ENCODE results near the gene BCAM. TPM values are rescaled to one million over a fixed set of nuclear protein-coding genes. Genes with fewer than 3 reads are reported as not detected.
"Not testable (repeated sequence)": the region's sequence is repeated elsewhere in the genome, so short reads cannot be mapped to it uniquely, and the experiment has no call there.

BCAM gene
- total RNA-seq, 1 donor from 2014 or later: 280 TPM

GRCh38 chr19:44776402-44777096, 32.4 kb upstream of the BCAM start:
- peaks cover 4% of the 10 kb centered on the region for H3K27me3 ChIP-seq
- no peaks in the 10 kb centered on the region for H3K4me1 ChIP-seq
- no peak overlapping the region for H3K27ac ChIP-seq
- H3K9me3 ChIP-seq: no peaks in the 10 kb centered on the region
- intact Hi-C loops (cut with DNase I): no loop called here
- no peaks in the 10 kb centered on the region for H3K36me3 ChIP-seq
- ATAC-seq: peak; percentile 62
- TF ChIP-seq CTCF (IDR thresholded peaks at IDR 0.05): no peak
- H3K4me3 ChIP-seq: no peak overlapping the region
- DNase-seq: peak; percentile 80

DNA sequence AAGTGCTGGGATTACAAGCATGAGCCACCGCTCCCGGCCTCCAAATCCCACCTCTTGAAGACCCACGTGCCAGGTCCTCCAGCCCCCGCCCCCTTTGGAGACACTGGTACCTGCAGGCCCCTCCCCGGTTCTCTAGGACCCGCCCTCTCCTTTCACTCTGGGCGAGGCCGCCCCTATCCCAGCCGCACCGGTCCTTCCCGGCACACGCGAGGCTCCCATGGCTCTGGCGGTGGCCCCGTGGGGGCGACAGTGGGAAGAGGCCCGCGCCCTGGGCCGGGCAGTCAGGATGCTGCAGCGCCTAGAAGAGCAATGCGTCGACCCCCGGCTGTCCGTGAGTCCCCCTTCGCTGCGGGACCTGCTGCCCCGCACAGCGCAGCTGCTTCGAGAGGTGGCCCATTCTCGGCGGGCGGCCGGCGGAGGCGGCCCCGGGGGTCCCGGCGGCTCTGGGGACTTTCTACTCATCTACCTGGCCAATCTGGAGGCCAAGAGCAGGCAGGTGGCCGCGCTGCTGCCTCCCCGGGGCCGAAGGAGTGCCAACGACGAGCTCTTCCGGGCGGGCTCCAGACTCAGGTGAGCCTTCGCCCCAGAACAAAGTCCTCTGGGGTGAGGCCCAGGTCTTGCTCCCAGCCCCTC, 31.1 kb upstream of the BCAM start, which contains the start of gene CBLC:
CBLC (plus strand) TSS at position 176 of the 633 bp plus-strand sequence; CDS start at position 218, 42 bp downstream.
- no peaks in the 10 kb centered on the region for H3K9me3 ChIP-seq
- H3K27me3 ChIP-seq: peaks cover 4% of the 10 kb centered on the region
- ATAC-seq (peak; percentile 94), DNase-seq (peak; percentile 89)
- no peaks in the 10 kb centered on the region for H3K4me1 ChIP-seq
- H3K27ac ChIP-seq: no peak within 1 kb of the TSS
- no peaks in the 10 kb centered on the region for H3K36me3 ChIP-seq
- H3K4me3 ChIP-seq: peak within 1 kb of the TSS; percentile 44
- no peak for TF ChIP-seq CTCF (IDR thresholded peaks at IDR 0.05)
- intact Hi-C loops (cut with DNase I): no loop called here

GRCh38 chr19:44779150-44779549, 29.8 kb upstream of the BCAM start:
- Histone ChIP-seq H3K27me3 (peaks cover 4% of the 10 kb centered on the region), H3K4me1 (peaks cover 1% of the 10 kb centered on the region), H3K27ac (no peak overlapping the region), H3K9me3 (no peaks in the 10 kb centered on the region), H3K4me3 (no peak overlapping the region), H3K36me3 (no peaks in the 10 kb centered on the region)
- intact Hi-C loops (cut with DNase I): no loop called here
- ATAC-seq: no peak
- TF ChIP-seq CTCF (IDR thresholded peaks at IDR 0.05): no peak
- DNase-seq: no peak

GRCh38 chr19:44781694-44782093, 27.2 kb upstream of the BCAM start:
- H3K4me1 ChIP-seq; H3K4me3 ChIP-seq; H3K36me3 ChIP-seq; intact Hi-C loops (cut with DNase I); DNase-seq; ATAC-seq; H3K27me3 ChIP-seq; H3K27ac ChIP-seq; H3K9me3 ChIP-seq: not testable (repeated sequence)

DNA sequence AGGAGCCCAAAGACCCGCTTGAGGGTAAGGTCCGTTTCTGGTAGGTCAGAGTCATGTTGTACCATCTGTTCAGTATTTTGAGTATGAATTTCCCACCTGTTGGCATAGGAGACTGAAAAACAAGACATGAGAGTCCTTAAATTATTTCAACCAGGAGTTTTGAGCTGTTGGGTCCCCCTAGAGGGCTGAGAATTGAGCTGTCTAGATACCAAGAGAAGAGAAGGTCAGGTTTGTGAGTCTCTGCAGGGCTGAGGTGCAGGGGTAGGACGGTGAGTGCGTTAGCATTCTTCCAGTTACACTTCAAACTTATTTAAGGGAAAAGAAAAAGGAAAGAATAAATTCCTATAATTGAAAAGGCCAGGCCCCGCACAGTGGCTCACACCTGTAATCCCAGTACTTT, 26.2 kb upstream of the BCAM start:
- intact Hi-C loops (cut with DNase I): no loop called here
- no peak for TF ChIP-seq CTCF (IDR thresholded peaks at IDR 0.05)
- no peak for ATAC-seq

DNA sequence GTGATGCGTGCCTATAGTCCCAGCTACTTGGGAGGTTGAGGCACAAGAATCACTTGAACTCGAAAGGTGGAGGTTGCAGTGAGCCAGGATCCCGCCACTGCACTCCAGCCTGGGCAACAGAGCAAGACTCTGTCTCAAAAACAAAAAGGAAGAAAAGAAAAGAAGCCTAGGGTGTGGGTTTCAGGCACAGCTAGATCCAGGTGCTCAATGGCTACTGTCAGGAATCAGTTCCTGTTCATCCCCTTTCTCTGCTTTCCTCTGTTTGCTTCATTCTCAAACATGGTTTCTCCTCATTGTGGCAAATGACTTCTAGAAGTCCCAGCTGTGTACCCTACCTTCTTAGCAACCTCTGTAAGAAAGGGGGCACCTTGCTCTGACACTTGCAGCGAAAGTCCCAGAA, 25.4 kb upstream of the BCAM start:
- intact Hi-C loops (cut with DNase I): no loop called here
- ATAC-seq (no peak), DNase-seq (no peak)

More for the DNA sequence above, 26.2 kb upstream of the BCAM start:
- Histone ChIP-seq H3K4me1 (peaks cover 7% of the 10 kb centered on the region), H3K27ac (no peak overlapping the region), H3K4me3 (no peak overlapping the region), H3K36me3 (no peaks in the 10 kb centered on the region), H3K27me3 (peaks cover 3% of the 10 kb centered on the region), H3K9me3 (no peaks in the 10 kb centered on the region)
- no peak for DNase-seq

More for the DNA sequence above, 25.4 kb upstream of the BCAM start:
- no peak for TF ChIP-seq CTCF (IDR thresholded peaks at IDR 0.05)
- Histone ChIP-seq H3K36me3 (no peaks in the 10 kb centered on the region), H3K9me3 (no peaks in the 10 kb centered on the region), H3K4me3 (no peak overlapping the region), H3K27me3 (no peaks in the 10 kb centered on the region), H3K27ac (no peak overlapping the region), H3K4me1 (peaks cover 7% of the 10 kb centered on the region)

Measured in upper lobe of right lung (tissue), 1 donor.